Measurements from ENCODE around the gene PLXNA4.

GRCh38 chr7:132440151-132440550, 136.1 kb downstream of the PLXNA4 start:
- TF ChIP-seq CTCF (IDR thresholded peaks at IDR 0.05; ENCODE audit: insufficient read depth, low read length, poor library complexity, severe bottlenecking) (no peak), EZH2phosphoT487 (conservative IDR thresholded peaks at IDR 0.05; ENCODE audit: low read length) (no peak)
